Mesenchymal stem cell (in vitro differentiated cells and primary cell): ENCODE measurements around the gene NEDD4L.

ENCODE experiments used
- DNase-seq: peaks from one replicate; pipeline ENCODE4 v3.0.0-alpha.2; 2013
- H2AFZ ChIP-seq: one replicate; pipeline ENCODE4 v1.6.1; 2013; ENCODE audit warnings: low read depth, mild to moderate bottlenecking, control low read depth, inconsistent platforms, low read length, moderate library complexity
- H2AK5ac ChIP-seq: 2 replicates; pipeline ENCODE4 v1.6.1; 2013; ENCODE audit warnings: low read length, moderate library complexity, mild to moderate bottlenecking, inconsistent platforms; ENCODE audit not compliant: severe bottlenecking
- H2BK120ac ChIP-seq: one replicate; pipeline ENCODE4 v1.6.1; 2013; ENCODE audit warnings: low read depth, mild to moderate bottlenecking, inconsistent platforms, low read length, moderate library complexity
- H2BK12ac ChIP-seq, 2 experiments: one replicate each; pipeline ENCODE4 v1.6.1; 2013; ENCODE audit warnings: inconsistent platforms in 2 of 2, low read length in 2 of 2, mild to moderate bottlenecking in 2 of 2, moderate library complexity in 2 of 2, control low read depth in 1 of 2
- H2BK15ac ChIP-seq: one replicate; pipeline ENCODE4 v1.6.1; 2013; ENCODE audit warnings: mild to moderate bottlenecking, low read depth, inconsistent platforms; ENCODE audit not compliant: poor library complexity, severe bottlenecking
- H2BK5ac ChIP-seq: 2 replicates; pipeline ENCODE4 v1.6.1; 2013; ENCODE audit warnings: low read depth, mild to moderate bottlenecking, low read length, control low read depth, inconsistent platforms; ENCODE audit not compliant: poor library complexity, severe bottlenecking
- H3K14ac ChIP-seq, 2 experiments: one replicate each; pipeline ENCODE4 v1.6.1; 2013; ENCODE audit warnings: inconsistent platforms in 2 of 2, low read length in 2 of 2, control low read depth in 1 of 2, mild to moderate bottlenecking in 1 of 2, moderate library complexity in 1 of 2
- H3K18ac ChIP-seq, 2 experiments: one replicate each; pipeline ENCODE4 v1.6.1; 2013; ENCODE audit warnings: inconsistent platforms in 2 of 2, low read length in 2 of 2, control low read depth in 1 of 2, low read depth in 1 of 2, mild to moderate bottlenecking in 1 of 2
- H3K23ac ChIP-seq, 2 experiments: one replicate each; pipeline ENCODE4 v1.6.1; 2013; ENCODE audit warnings: inconsistent platforms in 2 of 2, low read length in 2 of 2, mild to moderate bottlenecking in 2 of 2, moderate library complexity in 2 of 2, control low read depth in 1 of 2
- H3K27ac ChIP-seq: 2 replicates; pipeline ENCODE4 v1.5.1; 2013; ENCODE audit warnings: mild to moderate bottlenecking, moderate library complexity, low read length, control low read depth, inconsistent platforms; ENCODE audit not compliant: poor library complexity, severe bottlenecking
- H3K27me3 ChIP-seq, 2 experiments: 2 replicates each; pipeline versions ENCODE4 v1.6.1 to v1.7.0; 2013; ENCODE audit warnings: low read length in 2 of 2, mild to moderate bottlenecking in 2 of 2, moderate library complexity in 2 of 2, control low read depth in 1 of 2, inconsistent platforms in 1 of 2; ENCODE audit not compliant: control insufficient read depth in 1 of 2, insufficient read depth in 1 of 2
- H3K36me3 ChIP-seq, 2 experiments: 2 replicates each; pipeline versions ENCODE4 v1.6.1 to v1.7.0; 2013; ENCODE audit warnings: low read length in 2 of 2, control low read depth in 1 of 2, inconsistent platforms in 1 of 2, low read depth in 1 of 2, mild to moderate bottlenecking in 1 of 2; ENCODE audit not compliant: insufficient read depth in 2 of 2, control insufficient read depth in 1 of 2
- H3K4ac ChIP-seq, 2 experiments: one replicate each; pipeline ENCODE4 v1.6.1; 2013; ENCODE audit warnings: inconsistent platforms in 2 of 2, low read length in 2 of 2, mild to moderate bottlenecking in 2 of 2, moderate library complexity in 2 of 2, control low read depth in 1 of 2, low read depth in 1 of 2
- H3K4me1 ChIP-seq: 2 replicates; pipeline ENCODE4 v1.6.1; 2013; ENCODE audit warnings: low read depth, low read length, control low read depth; ENCODE audit not compliant: control insufficient read depth, insufficient read depth
- H3K4me2 ChIP-seq: 2 replicates; pipeline ENCODE4 v1.6.1; 2013; ENCODE audit warnings: low read length, mild to moderate bottlenecking, inconsistent platforms; ENCODE audit not compliant: poor library complexity, severe bottlenecking
- H3K4me3 ChIP-seq, 2 experiments: 2 replicates each; pipeline versions ENCODE4 v1.5.1 to v1.7.0; 2013; ENCODE audit warnings: low read length in 2 of 2, mild to moderate bottlenecking in 2 of 2, control low read depth in 1 of 2, low read depth in 1 of 2; ENCODE audit not compliant: insufficient read depth in 1 of 2
- H3K79me1 ChIP-seq: replicated peaks from 2 replicates; pipeline ENCODE4 v1.6.1; 2013; ENCODE audit warnings: mild to moderate bottlenecking, control low read depth, low read length, inconsistent platforms; ENCODE audit not compliant: poor library complexity, severe bottlenecking
- H3K9ac ChIP-seq: 2 replicates; pipeline ENCODE4 v1.7.0; 2013; ENCODE audit warnings: mild to moderate bottlenecking, low read length, moderate library complexity
- H3K9me3 ChIP-seq: 2 replicates; pipeline ENCODE4 v1.7.0; 2013; ENCODE audit warnings: mild to moderate bottlenecking, low read length; ENCODE audit not compliant: control insufficient read depth
- H4K8ac ChIP-seq: one replicate; pipeline ENCODE4 v1.6.1; 2013; ENCODE audit warnings: inconsistent platforms, mild to moderate bottlenecking, low read length, moderate library complexity
- H4K91ac ChIP-seq: one replicate; pipeline ENCODE4 v1.6.1; 2013; ENCODE audit warnings: mild to moderate bottlenecking, low read length, inconsistent platforms
- WGBS: methylation state at CpG from one replicate; pipeline ENCODE4 v1.1.7; 2013; ENCODE audit warnings: mixed read lengths; 5-methylcytosine and 5-hydroxymethylcytosine counted together

NEDD4L gene

DNA sequence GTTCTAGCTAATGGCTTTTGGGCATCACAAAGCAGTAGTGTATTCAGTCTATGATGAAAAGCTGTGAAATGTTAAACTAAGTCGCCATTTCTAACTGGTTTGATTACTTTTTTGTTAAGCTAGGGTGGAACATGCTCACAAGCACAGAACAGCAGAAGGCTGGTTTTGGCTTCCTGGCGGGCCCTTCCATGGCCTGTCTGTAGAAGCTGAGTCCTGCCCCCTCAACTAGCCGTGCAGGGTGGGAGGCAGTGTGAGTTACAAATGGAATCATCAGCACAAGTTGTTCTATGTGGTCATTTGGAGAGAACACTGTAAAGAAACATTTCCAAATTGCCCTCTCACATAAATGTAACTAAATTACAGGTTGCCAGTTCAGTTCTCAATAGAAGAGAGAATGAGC, 294.1 kb downstream of the NEDD4L start:
- no peak overlapping the region for H2AFZ ChIP-seq
- no peak overlapping the region for H3K4me3 ChIP-seq
- H3K4ac ChIP-seq = peak overlapping the region in 1 of 2 experiments; percentile 54
- H2AK5ac ChIP-seq = no peak overlapping the region
- H3K18ac ChIP-seq = peak overlapping the region in 1 of 2 experiments; percentile 34
- H3K27ac ChIP-seq = no peak overlapping the region
- no peak overlapping the region for H2BK120ac ChIP-seq
- H3K14ac ChIP-seq = no peak overlapping the region
- no peak overlapping the region for H3K23ac ChIP-seq
- H3K9me3 ChIP-seq = no peaks in the 10 kb centered on the region
- peaks cover 10% of the 10 kb centered on the region for H3K4me1 ChIP-seq
- H3K9ac ChIP-seq = no peak overlapping the region
- whole genome bisulfite sequencing = 69% methylated on average over 2 of the region's 3 CpGs
- H2BK5ac ChIP-seq = no peak overlapping the region
- no peaks in the 10 kb centered on the region for H3K27me3 ChIP-seq
- H2BK15ac ChIP-seq = no peak overlapping the region
- no peak overlapping the region for H2BK12ac ChIP-seq
- peaks cover 7% of the 10 kb centered on the region for H3K79me1 ChIP-seq
- no peak for DNase-seq
- peaks cover 0 to 24% of the 10 kb centered on the region in 2 experiments for H3K36me3 ChIP-seq
- no peak overlapping the region for H3K4me2 ChIP-seq
- peak overlapping the region; percentile 71 for H4K8ac ChIP-seq
- peak overlapping the region; percentile 85 for H4K91ac ChIP-seq

DNA sequence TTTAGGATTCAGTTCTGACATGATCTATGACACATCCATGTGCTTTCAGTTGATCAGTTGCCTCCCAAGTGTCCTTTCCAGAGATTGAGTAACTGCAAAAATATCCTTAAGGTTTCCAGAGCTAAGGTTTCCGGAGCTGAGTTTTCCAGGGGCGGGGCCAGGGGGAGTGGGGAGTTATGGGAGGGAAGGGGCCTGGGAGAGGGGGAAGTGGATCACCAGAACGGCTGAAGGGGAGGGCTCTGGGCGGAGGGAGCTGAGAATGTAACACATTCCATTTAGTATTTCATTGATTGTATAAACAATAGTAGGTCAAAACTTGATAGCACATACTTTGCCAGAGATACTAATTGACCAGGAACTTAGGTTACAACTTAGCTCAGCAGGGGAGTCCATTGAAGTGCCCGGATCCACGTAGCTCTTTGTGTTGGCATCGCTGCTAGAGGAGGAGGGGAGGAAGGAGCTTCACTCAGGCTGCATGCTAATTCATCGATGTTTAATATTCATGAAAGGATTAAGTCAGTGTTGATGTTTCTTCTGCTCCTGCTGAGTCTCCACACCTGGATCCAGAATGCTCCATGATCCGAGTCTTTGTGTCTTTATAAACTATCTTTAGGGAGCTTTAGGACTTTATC, 295.1 kb downstream of the NEDD4L start:
- WGBS = 20% methylated on average over 6 of the region's 9 CpGs

DNA sequence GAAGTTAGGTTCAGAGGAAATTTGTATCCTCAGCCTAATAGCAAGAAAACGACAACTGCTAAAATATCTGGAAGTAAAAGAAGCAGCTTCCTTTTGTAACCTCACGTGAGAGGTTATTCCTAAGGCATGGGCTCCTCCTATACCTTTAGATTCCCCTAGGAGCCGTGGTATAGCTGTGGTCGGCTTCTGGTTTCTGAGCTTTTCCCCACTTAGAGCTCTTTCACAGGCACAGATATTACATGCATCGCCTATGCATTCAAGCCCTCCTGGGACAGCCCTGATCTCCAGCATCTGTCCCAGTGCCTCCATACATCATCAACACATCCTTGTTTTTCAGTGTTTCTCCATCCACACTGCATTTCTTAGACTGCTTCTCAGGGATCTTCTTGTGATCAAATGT, 295.9 kb downstream of the NEDD4L start:
- no peak for DNase-seq
- WGBS = 84% methylated on average over 5 of the region's 5 CpGs
- Histone ChIP-seq H4K91ac (no peak overlapping the region), H2BK12ac (no peak overlapping the region), H3K23ac (no peak overlapping the region), H3K9ac (no peak overlapping the region), H3K4me1 (peaks cover 10% of the 10 kb centered on the region), H4K8ac (no peak overlapping the region), H3K36me3 (peaks cover 3 to 24% of the 10 kb centered on the region in 2 experiments), H2AFZ (no peak overlapping the region), H3K14ac (no peak overlapping the region), H3K9me3 (no peaks in the 10 kb centered on the region), H3K27ac (no peak overlapping the region), H3K27me3 (no peaks in the 10 kb centered on the region), H3K4ac (no peak overlapping the region), H3K4me3 (no peak overlapping the region), H2AK5ac (no peak overlapping the region), H2BK15ac (no peak overlapping the region), H3K4me2 (no peak overlapping the region), H2BK120ac (no peak overlapping the region), H2BK5ac (no peak overlapping the region), H3K79me1 (peaks cover 8% of the 10 kb centered on the region), H3K18ac (no peak overlapping the region)

More for the DNA sequence above, 295.1 kb downstream of the NEDD4L start:
- Histone ChIP-seq H4K8ac (peak overlapping the region; percentile 74), H3K79me1 (peaks cover 8% of the 10 kb centered on the region), H3K4me2 (peak overlapping the region; percentile 40), H3K4me1 (peaks cover 10% of the 10 kb centered on the region), H2AK5ac (no peak overlapping the region), H2AFZ (no peak overlapping the region), H3K18ac (peak overlapping the region in 1 of 2 experiments; percentile 67), H3K4me3 (no peak overlapping the region), H2BK12ac (no peak overlapping the region), H3K4ac (no peak overlapping the region), H2BK120ac (no peak overlapping the region), H3K27me3 (no peaks in the 10 kb centered on the region), H3K14ac (no peak overlapping the region), H3K27ac (no peak overlapping the region), H3K9me3 (no peaks in the 10 kb centered on the region), H3K36me3 (peaks cover 3 to 24% of the 10 kb centered on the region in 2 experiments), H3K23ac (no peak overlapping the region), H2BK15ac (no peak overlapping the region), H2BK5ac (no peak overlapping the region), H3K9ac (peak overlapping the region; percentile 44), H4K91ac (no peak overlapping the region)
- DNase-seq = peak; percentile 53

DNA sequence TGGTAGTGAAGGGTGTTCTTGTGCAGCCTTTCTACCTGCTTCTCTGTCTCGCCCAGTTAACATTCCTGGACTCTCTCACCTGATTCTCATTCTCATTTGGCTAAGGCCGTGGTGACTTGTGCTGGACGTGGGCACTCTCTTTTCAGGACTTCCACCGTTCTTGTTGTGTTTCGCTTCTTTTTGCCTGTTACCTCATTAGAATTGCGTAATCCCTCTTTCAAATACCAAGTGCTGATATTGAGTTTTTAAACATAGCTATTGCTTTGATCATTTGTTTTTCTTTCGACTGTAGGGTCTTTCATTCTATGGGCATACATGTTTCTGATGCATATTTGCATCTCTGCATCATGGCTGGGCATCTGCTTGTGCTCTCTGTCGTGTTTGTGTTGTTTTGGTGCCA, 297.9 kb downstream of the NEDD4L start:
- Histone ChIP-seq H4K8ac (no peak overlapping the region), H3K23ac (no peak overlapping the region), H2BK15ac (no peak overlapping the region), H3K4me3 (no peak overlapping the region), H3K9me3 (no peaks in the 10 kb centered on the region), H4K91ac (no peak overlapping the region), H3K4me2 (no peak overlapping the region), H3K79me1 (peaks cover 7% of the 10 kb centered on the region), H3K4me1 (peaks cover 6% of the 10 kb centered on the region), H3K27me3 (no peaks in the 10 kb centered on the region), H3K4ac (no peak overlapping the region), H2BK5ac (no peak overlapping the region), H2BK12ac (no peak overlapping the region), H3K9ac (no peak overlapping the region), H3K27ac (no peak overlapping the region), H3K14ac (no peak overlapping the region), H3K18ac (no peak overlapping the region), H2AFZ (no peak overlapping the region), H3K36me3 (peaks cover 3 to 19% of the 10 kb centered on the region in 2 experiments), H2BK120ac (no peak overlapping the region), H2AK5ac (no peak overlapping the region)
- 88% methylated on average over 7 of the region's 8 CpGs for whole genome bisulfite sequencing
- no peak for DNase-seq
